HG03457 (cell line): ENCODE data around the gene KRTAP6-1.

Experiments
- ATAC-seq: cut with Tn5 transposase; IDR thresholded peaks from one replicate; pipeline ENCODE4 v1.9.1; 2021; ENCODE audit warnings: moderate number of reproducible peaks; ENCODE audit not compliant: unreplicated experiment

The KRTAP6-1 gene

GRCh38 chr21:30613836-30614235, at the start of gene KRTAP6-1:
Gene KRTAP6-1, minus strand, starts transcription at chr21:30613930. Its CDS starts 26 bp downstream, at chr21:30613904.
- ATAC-seq, result no peak

DNA sequence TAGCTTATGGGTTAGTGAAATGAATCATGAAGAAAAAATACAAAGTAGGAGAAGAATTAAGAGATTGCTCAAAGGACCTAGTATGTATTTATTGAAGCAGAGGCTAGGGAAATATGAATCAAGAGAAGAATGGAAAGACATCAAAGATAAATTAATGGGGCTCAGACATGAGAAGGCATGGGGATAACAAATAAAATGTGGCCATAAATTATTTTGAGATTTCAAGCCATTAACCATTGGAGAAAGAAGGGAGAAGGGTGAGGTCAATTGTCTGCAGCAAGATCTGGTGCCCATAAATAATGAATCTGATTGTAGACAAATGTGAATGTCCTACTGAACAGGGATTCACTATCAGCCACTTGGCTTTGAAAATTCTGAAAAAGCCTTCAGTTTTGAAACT, 39.2 kb upstream of the KRTAP6-1 start:
- no peak for ATAC-seq

DNA sequence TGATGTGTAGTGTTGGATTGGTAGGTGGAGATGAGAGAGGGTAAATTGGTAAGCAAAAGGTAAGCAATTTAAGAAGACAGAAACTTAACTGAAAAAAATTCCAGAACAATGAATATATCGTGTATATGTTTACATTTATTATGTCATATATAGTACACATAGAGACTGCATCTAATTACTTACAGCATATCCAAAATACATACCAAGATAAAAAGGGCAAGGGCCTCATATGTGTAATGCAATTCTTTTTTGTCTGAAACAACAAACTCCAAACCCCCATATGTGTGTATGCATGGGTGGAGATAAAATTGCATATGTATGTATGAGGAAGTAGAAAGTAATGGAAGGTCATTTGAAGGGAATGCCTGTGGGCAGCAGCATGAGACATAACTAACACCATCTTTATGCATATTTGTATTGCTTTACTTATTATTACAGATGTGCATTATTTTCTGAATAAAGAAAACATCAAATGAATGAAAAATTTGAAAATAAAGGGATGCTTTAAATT, 33.2 kb upstream of the KRTAP6-1 start:
- ATAC-seq, result no peak

DNA sequence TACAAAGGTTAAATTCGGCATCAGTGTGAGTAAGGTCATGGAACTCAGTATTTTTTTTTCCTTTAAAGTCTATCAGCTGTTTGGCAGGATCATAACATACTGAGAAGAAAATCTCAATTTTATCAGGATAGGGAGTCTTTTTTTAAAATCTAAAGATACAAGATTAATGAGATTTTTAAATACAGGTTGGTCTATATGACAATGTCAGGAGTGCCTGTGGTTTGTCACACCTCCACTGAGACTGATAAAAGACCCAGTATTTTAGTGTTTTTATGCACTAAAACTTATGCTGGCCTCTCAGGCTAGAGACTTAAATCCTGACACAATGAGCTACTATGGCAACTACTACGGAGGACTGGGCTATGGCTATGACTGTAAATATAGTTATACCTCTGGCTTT, 28.8 kb upstream of the KRTAP6-1 start, which contains the start of gene KRTAP20-3:
Gene KRTAP20-3 (plus strand): TSS at position 301 of the 400 bp plus-strand sequence.
- ATAC-seq, result no peak

GRCh38 chr21:30638686-30639085, 25.0 kb upstream of the KRTAP6-1 start:
- no peak for ATAC-seq

DNA sequence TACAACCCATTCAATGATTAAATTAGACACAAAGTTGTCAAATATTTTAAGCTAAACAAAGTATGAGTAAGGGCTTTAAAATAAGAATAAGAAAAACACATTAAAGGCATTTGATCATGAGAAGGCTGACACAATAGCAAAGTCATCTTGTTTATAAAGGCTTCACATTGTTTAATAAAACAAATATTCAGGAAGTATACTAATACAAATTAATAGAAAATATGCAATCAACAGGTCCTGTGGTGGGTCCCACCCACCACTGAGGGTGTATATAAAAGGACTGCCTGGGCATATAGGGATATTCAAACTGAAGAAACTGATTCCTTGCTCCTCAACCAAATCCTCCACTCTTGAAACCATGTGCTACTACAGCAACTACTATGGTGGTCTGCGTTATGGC, 21.2 kb upstream of the KRTAP6-1 start, which contains the start of gene KRTAP20-2:
Gene KRTAP20-2 (plus strand): TSS at position 301 of the 400 bp plus-strand sequence. CDS start 58 bp downstream, at position 359.
- no peak for ATAC-seq

GRCh38 chr21:30629200-30629599, 15.5 kb upstream of the KRTAP6-1 start:
- ATAC-seq, result no peak

- ATAC-seq, result no peak
Measured at GRCh38 chr21:30628109-30628508, 14.4 kb upstream of the KRTAP6-1 start.

DNA sequence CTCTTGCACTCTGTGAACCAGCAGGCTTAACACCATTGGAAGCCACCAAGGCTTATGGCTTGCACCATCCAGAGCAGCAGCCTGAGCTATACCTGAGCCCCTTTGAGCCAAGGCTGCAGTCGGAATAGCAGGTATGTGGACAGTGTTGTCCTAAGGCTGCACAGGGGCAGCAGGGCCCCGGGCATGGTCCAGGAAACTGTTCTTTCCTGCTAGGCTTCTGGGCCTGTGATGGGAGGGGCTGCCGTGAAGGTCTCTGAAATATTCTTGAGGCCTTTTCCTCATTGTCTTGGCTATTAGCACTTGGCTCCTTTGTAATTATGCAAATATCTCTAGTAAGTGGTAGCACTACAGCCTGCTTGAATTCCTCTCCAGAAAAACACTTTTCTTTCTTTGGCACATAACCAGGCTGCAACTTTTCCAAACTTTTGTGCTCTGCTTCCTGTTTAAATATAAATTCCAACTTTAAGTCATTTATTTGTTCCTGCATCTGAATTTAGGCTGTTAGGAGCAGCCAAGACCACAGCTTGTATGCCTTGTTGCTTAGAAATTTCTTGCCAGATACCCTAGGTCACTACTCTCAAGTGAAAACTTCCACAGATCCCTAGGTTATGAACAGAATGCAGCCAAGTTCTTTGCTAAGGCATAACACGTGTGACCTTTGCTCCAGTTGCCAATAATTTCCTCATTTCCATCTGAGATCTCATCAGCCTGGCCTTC, 11.9 kb upstream of the KRTAP6-1 start:
- ATAC-seq, result no peak

DNA sequence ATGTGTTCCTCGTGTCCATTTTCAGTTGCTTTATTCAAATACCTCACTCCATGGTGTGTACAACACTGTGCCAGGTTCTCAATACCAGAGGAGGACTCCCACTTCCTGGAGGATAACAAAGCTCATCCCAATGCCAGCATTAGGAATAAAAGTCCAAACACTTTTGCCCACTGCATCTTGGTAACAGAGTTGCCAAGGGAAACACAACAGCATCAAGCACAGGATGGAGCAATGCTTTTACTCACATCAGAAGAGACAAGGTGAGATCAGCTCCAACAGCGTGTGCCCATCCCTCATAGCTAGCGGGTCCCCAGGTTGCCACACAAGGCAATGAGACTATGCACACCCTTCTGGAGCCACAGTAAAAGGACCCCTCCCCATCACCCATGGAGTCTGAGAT, 9.6 kb upstream of the KRTAP6-1 start:
- no peak for ATAC-seq

- ATAC-seq, result no peak
Measured at GRCh38 chr21:30620522-30620921, 6.8 kb upstream of the KRTAP6-1 start, which contains the start of gene KRTAP20-4. Gene KRTAP20-4, plus strand, starts transcription at chr21:30620627.

GRCh38 chr21:30620080-30620479, 6.3 kb upstream of the KRTAP6-1 start:
- ATAC-seq, result no peak

- ATAC-seq, result no peak
Measured at GRCh38 chr21:30616125-30616524, 2.4 kb upstream of the KRTAP6-1 start, which contains the start of gene KRTAP20-1. Gene KRTAP20-1, plus strand, starts transcription at chr21:30616425. Its CDS starts 30 bp downstream, at chr21:30616455.

- ATAC-seq, result no peak
Measured at GRCh38 chr21:30615199-30615598, 1.5 kb upstream of the KRTAP6-1 start.

GRCh38 chr21:30612132-30612531, 1.6 kb downstream of the KRTAP6-1 start:
- no peak for ATAC-seq

- no peak for ATAC-seq
Measured at GRCh38 chr21:30605968-30606367, 7.8 kb downstream of the KRTAP6-1 start.

DNA sequence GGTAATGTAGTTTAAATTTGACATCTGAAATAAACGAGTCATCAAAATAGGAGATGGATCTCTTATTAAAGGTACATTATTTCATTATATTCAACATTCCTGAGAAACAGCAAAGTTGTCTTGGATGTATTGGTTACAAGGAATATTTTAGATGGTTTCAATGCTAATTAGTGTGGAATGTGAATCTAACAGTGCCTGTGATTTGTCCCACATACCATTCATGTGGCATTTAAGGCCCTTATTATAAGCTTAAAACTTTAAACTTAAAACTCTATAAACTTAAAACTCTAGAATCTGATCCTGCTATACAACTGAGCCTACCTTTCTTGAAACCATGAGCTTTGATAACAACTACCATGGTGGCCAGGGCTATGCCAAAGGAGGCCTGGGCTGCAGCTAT, 12.9 kb downstream of the KRTAP6-1 start, which contains the start of gene KRTAP22-1:
Gene KRTAP22-1 (plus strand): TSS at position 301 of the 400 bp plus-strand sequence.
- ATAC-seq, result no peak

GRCh38 chr21:30598802-30599201, 14.9 kb downstream of the KRTAP6-1 start, which contains the start of gene KRTAP6-2:
Gene KRTAP6-2, minus strand, starts transcription at chr21:30598902. Its CDS starts 28 bp downstream, at chr21:30598874.
- ATAC-seq, result no peak

DNA sequence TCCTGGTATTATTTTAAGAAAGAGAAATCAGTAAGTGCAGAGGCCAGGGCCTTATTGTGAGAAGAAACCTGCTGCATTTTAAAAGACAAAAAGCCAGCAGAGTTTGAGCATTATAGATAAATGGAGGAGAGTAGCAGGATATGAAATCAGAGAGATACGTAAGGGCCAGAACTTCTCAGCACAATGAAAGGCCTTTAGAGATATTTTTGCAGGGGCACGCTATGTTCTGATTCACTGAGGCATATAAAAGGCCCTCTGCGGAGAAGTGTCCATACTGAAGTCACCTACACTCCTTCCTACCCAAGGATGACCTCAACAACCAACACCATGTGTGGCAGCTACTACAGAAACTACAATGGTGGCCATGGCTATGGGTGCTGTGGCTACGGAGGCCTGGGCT, 21.6 kb downstream of the KRTAP6-1 start, which contains the start of gene KRTAP6-3:
Gene KRTAP6-3 (plus strand): TSS at position 301 of the 400 bp plus-strand sequence. CDS start 6 bp downstream, at position 307.
- no peak for ATAC-seq

- no peak for ATAC-seq
Measured at GRCh38 chr21:30590297-30590696, 23.4 kb downstream of the KRTAP6-1 start, which contains the start of gene KRTAP22-2. Gene KRTAP22-2, minus strand, starts transcription at chr21:30590397.

DNA sequence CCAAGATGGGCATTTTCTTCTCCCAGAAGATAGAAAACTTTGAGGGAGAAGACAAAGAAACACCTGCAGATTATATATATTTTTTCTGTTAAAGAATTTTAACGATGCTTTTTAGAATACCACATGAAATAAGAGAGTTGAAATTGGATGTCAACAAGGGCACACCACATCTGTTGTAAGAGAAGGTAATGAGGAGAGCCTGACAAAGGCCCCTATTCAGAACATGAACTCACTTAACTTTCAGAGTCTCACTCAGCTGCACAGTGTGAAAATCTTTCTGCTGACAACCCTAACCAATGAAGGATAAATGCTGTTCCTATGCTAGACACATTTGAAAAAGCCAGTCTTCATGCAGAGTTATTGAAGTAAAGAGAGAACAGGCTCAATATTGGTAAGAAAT, 30.9 kb downstream of the KRTAP6-1 start:
- no peak for ATAC-seq

DNA sequence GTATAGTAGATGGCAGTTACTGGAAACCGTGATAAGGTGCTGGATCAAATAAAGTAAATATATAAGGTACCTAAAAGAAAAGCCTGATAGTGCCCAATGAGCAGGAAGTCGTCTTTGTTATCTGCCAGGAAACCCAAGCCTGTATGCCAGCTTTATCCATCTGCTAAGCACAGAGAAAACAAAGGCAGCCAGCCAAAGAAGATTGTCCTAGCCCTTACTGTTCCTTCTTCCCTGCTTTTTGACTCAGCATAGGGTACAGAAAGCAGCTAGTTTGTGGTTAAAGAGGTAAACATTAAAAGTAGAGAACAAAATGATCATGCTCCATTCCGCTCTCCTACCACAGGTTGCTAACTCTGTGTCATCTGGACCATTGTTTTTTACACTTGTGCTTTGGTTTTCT, 33.6 kb downstream of the KRTAP6-1 start:
- no peak for ATAC-seq
